Fibroblast of the aortic adventitia (primary cell): ENCODE results near the gene RPS21. TPM values are rescaled to one million over a fixed set of nuclear protein-coding genes. Genes with fewer than 3 reads are reported as not detected.

ENCODE experiments used
- DNase-seq: peaks from one replicate; pipeline ENCODE4 v3.0.0-alpha.2; 2010; ENCODE audit warnings: low read depth
- H3K4me3 ChIP-seq: 2 replicates; pipeline ENCODE4 v1.5.1; 2011; ENCODE audit warnings: low read depth, mild to moderate bottlenecking, control low read depth, low read length, moderate library complexity
- CTCF ChIP-seq: IDR thresholded peaks from 2 replicates; pipeline ENCODE4 v1.5.1; 2011; ENCODE audit warnings: mild to moderate bottlenecking, low read length, control low read depth, inconsistent platforms; ENCODE audit not compliant: insufficient read depth
- total RNA-seq: library from RNA; depleted of rRNA; stranded (reverse); fragments of >200 nt; gene quantifications from 2 replicates; pipeline ENCODE4 v1.2.3, GENCODE V29; 2012; ENCODE audit warnings: low replicate concordance

The RPS21 gene
- total RNA-seq, 1 donor: 1,887 TPM

DNA sequence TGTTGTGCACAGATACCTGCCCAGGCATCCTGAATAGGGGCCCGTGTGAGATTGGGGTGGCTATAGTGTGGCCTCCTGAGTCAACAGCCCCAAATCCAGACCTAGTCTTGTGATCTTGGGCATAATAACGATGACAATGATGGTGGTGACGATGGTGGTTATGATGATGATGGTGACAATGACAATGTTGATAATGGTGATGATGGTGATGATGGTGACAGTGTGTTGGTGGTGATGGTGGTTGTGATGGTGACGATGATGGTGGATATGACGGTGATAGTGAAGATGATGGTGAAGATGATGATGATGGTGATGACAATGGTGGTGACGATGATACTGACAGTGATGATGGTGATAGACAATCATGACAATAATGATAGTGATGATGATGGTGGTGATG, 5.1 kb upstream of the RPS21 start:
- H3K4me3 ChIP-seq: no peak overlapping the region
- no peak for TF ChIP-seq CTCF
- no peak for DNase-seq

GRCh38 chr20:62382306-62383198, 4.4 kb upstream of the RPS21 start:
- H3K4me3 ChIP-seq: no peak overlapping the region
- peak; percentile 98 for TF ChIP-seq CTCF
- peak; percentile 64 for DNase-seq

GRCh38 chr20:62387219-62387913, 463 bp downstream of the RPS21 start:
- no peak for DNase-seq
- no peak for TF ChIP-seq CTCF
- peak overlapping the region; percentile 99 for H3K4me3 ChIP-seq

DNA sequence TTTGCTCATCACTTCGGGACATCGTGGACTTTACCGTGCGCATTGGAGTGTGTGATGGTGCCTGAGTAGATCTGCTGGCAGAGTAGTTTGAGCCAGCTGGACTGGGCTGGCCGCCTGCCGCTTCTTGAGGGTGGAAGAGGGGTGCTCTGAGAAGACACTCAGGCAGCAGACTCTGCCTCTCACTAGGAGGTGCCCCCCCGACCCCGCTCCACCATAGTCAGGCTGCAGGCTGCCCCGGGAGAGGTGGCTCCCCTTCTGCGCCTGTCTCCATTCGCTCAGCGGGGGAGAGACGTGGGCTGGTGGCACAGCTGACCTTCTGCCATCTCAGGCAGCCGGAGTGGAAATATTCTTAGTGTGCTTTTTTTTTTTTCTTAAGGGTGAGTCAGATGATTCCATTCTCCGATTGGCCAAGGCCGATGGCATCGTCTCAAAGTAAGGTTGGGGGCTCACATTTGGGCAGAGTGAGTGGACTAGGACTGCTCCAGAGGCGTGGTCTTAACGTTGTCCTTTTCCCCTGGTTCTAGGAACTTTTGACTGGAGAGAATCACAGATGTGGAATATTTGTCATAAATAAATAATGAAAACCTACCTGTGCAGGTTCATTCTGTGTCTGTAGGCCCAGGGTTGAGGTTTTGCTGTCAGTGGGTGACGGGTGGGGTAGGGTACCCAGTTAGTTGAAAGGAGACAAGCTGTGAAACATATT, 1.2 kb downstream of the RPS21 start:
- DNase-seq: no peak
- no peak for TF ChIP-seq CTCF
- H3K4me3 ChIP-seq: peak overlapping the region; percentile 99

DNA sequence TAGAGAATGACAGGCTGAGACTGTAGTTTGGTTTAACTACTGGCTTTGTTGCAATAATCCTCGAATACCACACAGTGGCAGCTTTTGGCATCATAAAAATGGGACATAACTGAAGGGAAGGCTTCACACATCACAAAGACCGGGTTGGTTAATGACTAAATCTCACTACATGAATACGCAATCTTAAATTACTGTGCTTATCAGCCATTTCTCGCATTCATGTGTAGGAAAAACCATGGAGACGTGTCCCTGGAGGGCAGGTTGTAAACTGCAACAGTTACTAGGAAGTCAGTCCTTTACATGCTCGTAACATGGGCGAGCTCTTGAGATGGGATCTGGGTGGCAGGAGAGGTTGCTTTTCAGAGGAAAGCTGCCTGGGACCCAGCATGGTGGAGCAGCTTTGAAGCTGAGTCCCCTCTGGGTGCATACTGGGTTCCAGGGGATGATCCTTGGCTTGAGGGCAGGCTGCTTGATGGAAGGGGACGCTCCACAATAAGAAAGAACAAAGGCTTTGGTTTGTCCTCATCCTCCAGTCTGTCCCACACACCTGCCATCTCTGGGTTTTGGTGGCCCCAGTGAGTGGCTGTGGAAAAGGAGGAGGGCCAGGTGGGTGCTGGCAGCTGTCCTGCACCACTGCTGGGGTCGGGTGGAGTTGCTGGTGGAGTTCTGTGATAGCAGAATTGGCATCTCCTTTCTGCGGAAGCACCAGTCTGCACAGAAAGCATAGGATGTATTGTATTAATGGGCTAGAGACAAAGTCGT, 2.1 kb downstream of the RPS21 start:
- TF ChIP-seq CTCF: no peak
- DNase-seq: no peak
- H3K4me3 ChIP-seq: no peak overlapping the region

DNA sequence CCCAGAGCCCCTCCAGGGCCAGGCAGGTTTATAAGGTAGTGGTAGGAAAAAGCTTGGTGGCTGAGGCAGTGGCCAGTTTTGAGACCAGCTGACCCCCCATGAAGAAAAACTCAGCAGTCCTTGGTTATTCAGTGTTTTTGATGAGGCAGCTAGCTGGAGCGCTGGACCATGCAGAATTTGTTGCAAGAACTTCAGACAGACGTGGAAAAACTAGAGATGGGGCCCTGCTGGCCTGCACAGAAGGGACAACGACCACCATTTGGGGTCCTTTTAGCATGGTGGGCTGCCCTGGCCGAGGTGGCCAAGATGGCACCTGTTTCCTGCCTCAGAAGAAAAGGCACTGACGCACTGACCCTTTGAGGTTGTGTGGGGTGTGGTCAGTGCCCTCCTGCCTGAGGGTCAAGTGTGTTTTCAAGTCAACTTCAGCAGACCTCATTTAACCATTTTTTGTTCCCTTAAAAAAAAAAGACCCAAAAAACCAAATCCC, 2.7 kb downstream of the RPS21 start:
- no peak overlapping the region for H3K4me3 ChIP-seq
- DNase-seq: no peak
- no peak for TF ChIP-seq CTCF
